Calu3 (cell line): ENCODE results near the gene FAM177A1. TPM values are rescaled to one million over a fixed set of nuclear protein-coding genes. Genes with fewer than 3 reads are reported as not detected.

Source experiments
- BruUV-seq: library from RNA; stranded (reverse); fragments of 400-500 nt; replicated peaks from 2 replicates; lab custom pipeline; 2021; lab: Mats Ljungman, UMichigan
- CTCF ChIA-PET: fragments of 300-600 bp; sonication (Branson Sonifier 250); formaldehyde crosslinking; loops from one replicate; lab custom pipeline; 2022; ENCODE audit warnings: antibody characterized with exemption; lab: Charles Lee
- DNase-seq: peaks from one replicate; pipeline ENCODE4 v3.0.0; 2022
- H3K27ac Mint-ChIP-seq: one replicate; pipeline ENCODE4 v1.8.0; 2022; ENCODE audit warnings: mixed read lengths; ENCODE audit not compliant: unreplicated experiment
- H3K27me3 Mint-ChIP-seq: one replicate; pipeline ENCODE4 v1.8.0; 2022; ENCODE audit warnings: mixed read lengths; ENCODE audit not compliant: unreplicated experiment
- H3K36me3 Mint-ChIP-seq: one replicate; pipeline ENCODE4 v1.8.0; 2022; ENCODE audit warnings: mild to moderate bottlenecking, moderate library complexity, mixed read lengths; ENCODE audit not compliant: insufficient read depth, unreplicated experiment
- H3K4me1 Mint-ChIP-seq: one replicate; pipeline ENCODE4 v1.8.0; 2022; ENCODE audit warnings: mild to moderate bottlenecking, low read depth, mixed read lengths; ENCODE audit not compliant: unreplicated experiment
- H3K4me3 Mint-ChIP-seq: one replicate; pipeline ENCODE4 v1.8.0; 2022; ENCODE audit warnings: mild to moderate bottlenecking, low read depth, moderate library complexity, mixed read lengths; ENCODE audit not compliant: unreplicated experiment
- H3K9me3 Mint-ChIP-seq: one replicate; pipeline ENCODE4 v1.8.0; 2022; ENCODE audit warnings: low read depth, mixed read lengths; ENCODE audit not compliant: unreplicated experiment
- CTCF ChIP-seq: fragments of 200-600 bp; IDR thresholded peaks from one replicate; pipeline ENCODE4 v1.8.0; 2022; ENCODE audit warnings: antibody characterized with exemption; ENCODE audit not compliant: unreplicated experiment
- intact Hi-C: fragments of 100-400 bp; cut with micrococcal nuclease; formaldehyde crosslinking; loops from one replicate; pipeline ENCODE4 v1.10.0; 2022; ENCODE audit not compliant: unreplicated experiment
- total RNA-seq: library from RNA; stranded (reverse); gene quantifications from 2 replicates; pipeline ENCODE4 v1.2.3, GENCODE V29; 2022

The FAM177A1 gene
- total RNA-seq, 1 experiment from 2014 or later = 48.4 TPM

DNA sequence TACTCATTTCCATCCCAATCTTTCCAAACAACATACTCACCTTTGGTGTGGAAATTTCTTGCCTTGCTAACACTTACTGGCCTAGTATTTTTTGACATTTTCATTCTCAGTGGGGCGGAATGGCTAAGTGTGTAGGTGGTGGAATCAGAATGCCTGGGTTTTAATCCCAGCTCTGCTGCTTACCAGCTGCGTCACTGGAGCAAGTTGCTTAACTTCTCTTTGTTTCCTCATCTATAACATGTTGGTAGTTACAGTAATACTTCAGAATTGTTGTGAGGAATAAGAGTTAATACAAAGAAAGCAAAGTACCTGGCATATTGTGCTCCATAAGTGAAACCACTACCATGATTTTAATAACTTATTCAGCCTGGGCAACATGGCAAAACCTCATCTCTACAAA is 3.0 kb upstream of the FAM177A1 start:
- H3K4me3 Mint-ChIP-seq = no peak overlapping the region
- BruUV-seq = no TSS peak
- no peaks in the 10 kb centered on the region for H3K9me3 Mint-ChIP-seq
- DNase-seq = no peak
- intact Hi-C loops = no loop called here
- TF ChIP-seq CTCF = no peak
- CTCF ChIA-PET = interaction anchor here (0.6 kb wide), 1 partner anchor 373 kb away, joined by 4 read pairs; no protein-coding TSS in a partner anchor
- H3K36me3 Mint-ChIP-seq = peaks cover 22% of the 10 kb centered on the region
- peaks cover 17% of the 10 kb centered on the region for H3K4me1 Mint-ChIP-seq
- H3K27me3 Mint-ChIP-seq = no peaks in the 10 kb centered on the region
- no peak overlapping the region for H3K27ac Mint-ChIP-seq

- Mint-ChIP-seq H3K36me3 (peaks cover 22% of the 10 kb centered on the region), H3K27me3 (no peaks in the 10 kb centered on the region), H3K4me3 (peak overlapping the region; percentile 98), H3K9me3 (no peaks in the 10 kb centered on the region), H3K4me1 (peaks cover 22% of the 10 kb centered on the region), H3K27ac (peak overlapping the region; percentile 92)
- CTCF ChIA-PET = no interaction called here
- DNase-seq = no peak
- intact Hi-C loops = no loop called here
- BruUV-seq = TSS peak; percentile 87
- TF ChIP-seq CTCF = no peak
Observed at GRCh38 chr14:35044939-35045797, 904 bp upstream of the FAM177A1 start.

DNA sequence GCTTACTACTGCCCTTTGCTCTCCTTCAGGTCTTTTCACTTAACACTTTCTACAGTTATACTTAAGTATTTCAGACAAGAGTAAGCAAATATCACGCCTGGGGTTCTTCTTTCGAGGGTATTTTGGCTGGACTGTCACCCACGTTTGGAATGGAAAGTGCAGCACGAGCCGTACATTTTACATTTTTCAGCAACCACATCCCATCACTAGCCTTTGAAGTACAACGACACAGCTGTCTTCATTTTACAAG is 349 bp upstream of the FAM177A1 start:
- Mint-ChIP-seq H3K4me3 (peak overlapping the region; percentile 98), H3K9me3 (no peaks in the 10 kb centered on the region), H3K27me3 (no peaks in the 10 kb centered on the region), H3K27ac (peak overlapping the region; percentile 92), H3K36me3 (peaks cover 26% of the 10 kb centered on the region), H3K4me1 (peaks cover 22% of the 10 kb centered on the region)
- TF ChIP-seq CTCF = no peak
- CTCF ChIA-PET = no interaction called here
- no peak for DNase-seq
- intact Hi-C loops = no loop called here
- BruUV-seq = no TSS peak

DNA sequence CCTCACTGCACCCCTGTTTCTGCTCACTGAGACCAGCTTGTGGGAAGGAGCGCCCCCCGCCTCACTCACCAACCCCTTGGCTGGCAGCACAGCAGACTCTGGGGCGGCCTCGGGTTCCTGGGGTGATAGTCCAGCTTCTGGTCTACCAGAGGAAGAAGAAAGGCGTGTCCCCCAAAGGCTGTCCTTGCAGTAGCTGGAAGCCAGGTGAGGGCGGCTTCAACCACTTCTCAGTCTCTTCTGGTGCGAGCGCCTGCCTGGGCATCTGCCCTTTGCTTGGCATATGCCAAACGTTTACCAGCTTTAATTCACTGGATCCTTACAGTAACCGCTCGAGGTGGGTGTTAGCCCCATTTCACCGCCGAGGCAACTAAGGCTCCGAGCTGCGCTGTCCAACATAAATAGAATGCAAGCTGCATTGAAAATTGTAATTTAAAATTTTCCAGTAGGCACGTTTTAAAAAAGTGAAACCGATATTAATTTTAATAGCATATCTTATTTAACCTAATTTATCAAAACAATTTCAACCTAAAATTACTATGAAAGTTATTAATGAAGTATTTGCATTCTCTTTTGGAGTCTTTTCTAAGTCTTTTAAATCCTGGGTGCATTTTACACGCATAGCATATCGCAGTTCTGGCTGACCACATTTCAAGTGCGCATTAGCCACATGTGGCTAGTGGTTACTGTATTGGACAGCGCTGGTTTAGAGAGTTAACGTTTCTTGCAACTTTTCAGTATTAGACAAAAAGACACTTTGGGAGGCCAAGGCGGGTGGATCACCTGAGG is 872 bp downstream of the FAM177A1 start:
- no peak for TF ChIP-seq CTCF

More for the DNA sequence above, 872 bp downstream of the FAM177A1 start:
- Mint-ChIP-seq H3K27ac (peak overlapping the region; percentile 92), H3K9me3 (no peaks in the 10 kb centered on the region), H3K4me3 (peak overlapping the region; percentile 98), H3K4me1 (peaks cover 22% of the 10 kb centered on the region), H3K36me3 (peaks cover 27% of the 10 kb centered on the region), H3K27me3 (no peaks in the 10 kb centered on the region)
- intact Hi-C loops = no loop called here
- CTCF ChIA-PET = interaction anchor here (0.7 kb wide), 1 partner anchor 376 kb away, joined by 4 read pairs; no protein-coding TSS in a partner anchor
- no peak for DNase-seq
- no TSS peak for BruUV-seq
